Neural cell (in vitro differentiated cells): ENCODE data around the gene SRPX. TPM values are rescaled to one million over a fixed set of nuclear protein-coding genes. Genes with fewer than 3 reads are reported as not detected.

Experiments
- H2AFZ ChIP-seq: fragments of 200-600, 300-800 bp; sonication (generic), shearing (Covaris generic); 2 replicates; pipeline ENCODE4 v1.6.0; 2014; ENCODE audit warnings: low read depth, mild to moderate bottlenecking, antibody characterized with exemption, low read length, moderate library complexity
- H3F3A ChIP-seq: fragments of 200-600 bp; shearing (Covaris generic); 2 replicates; pipeline ENCODE4 v1.6.1; 2016; ENCODE audit warnings: mild to moderate bottlenecking, moderate library complexity, mixed read lengths, antibody characterized with exemption, low read length; ENCODE audit not compliant: insufficient read depth, poor library complexity, severe bottlenecking
- H3K27ac ChIP-seq: fragments of 200-600, 300-800 bp; sonication (generic), shearing (Covaris generic); 2 replicates; pipeline ENCODE4 v1.5.1; 2014; ENCODE audit warnings: mild to moderate bottlenecking, low read length, moderate library complexity
- H3K27me3 ChIP-seq: fragments of 300-800, 200-600 bp; sonication (generic), shearing (Covaris generic); 2 replicates; pipeline ENCODE4 v1.6.0; 2014; ENCODE audit warnings: mild to moderate bottlenecking, low read depth, low read length, moderate library complexity; ENCODE audit not compliant: insufficient read depth
- H3K36me3 ChIP-seq: fragments of 300-800, 200-600 bp; sonication (generic), shearing (Covaris generic); 2 replicates; pipeline ENCODE4 v1.5.1; 2014; ENCODE audit warnings: mild to moderate bottlenecking, antibody characterized with exemption, low read length, moderate library complexity; ENCODE audit not compliant: insufficient read depth
- H3K4me2 ChIP-seq: fragments of 300-800, 200-600 bp; sonication (generic), shearing (Covaris generic); 2 replicates; pipeline ENCODE4 v1.6.0; 2014; ENCODE audit warnings: mild to moderate bottlenecking, low read length
- H3K4me3 ChIP-seq: fragments of 300-800, 200-600 bp; sonication (generic), shearing (Covaris generic); 2 replicates; pipeline ENCODE4 v1.5.1; 2014; ENCODE audit warnings: mild to moderate bottlenecking, low read length, moderate library complexity
- H3K79me2 ChIP-seq: fragments of 200-600 bp; shearing (Covaris generic); replicated peaks from 2 replicates; pipeline ENCODE4 v1.6.0; 2014; ENCODE audit warnings: mild to moderate bottlenecking, low read length, moderate library complexity; ENCODE audit not compliant: insufficient read depth
- H3K9ac ChIP-seq: fragments of 300-800, 200-600 bp; sonication (generic), shearing (Covaris generic); 2 replicates; pipeline ENCODE4 v1.6.1; 2016; ENCODE audit warnings: mild to moderate bottlenecking, low read length, mixed read lengths
- H3K9me2 ChIP-seq: fragments of 200-600 bp; shearing (Covaris generic); 2 replicates; pipeline ENCODE4 v1.6.1; 2016; ENCODE audit warnings: mild to moderate bottlenecking, low read length, mixed read lengths; ENCODE audit not compliant: insufficient read depth
- H3K9me3 ChIP-seq: fragments of 200-600, 300-800 bp; sonication (generic), shearing (Covaris generic); 2 replicates; pipeline ENCODE4 v1.6.1; 2016; ENCODE audit warnings: mild to moderate bottlenecking, mixed run types, low read length, moderate library complexity, mixed read lengths
- H4K20me1 ChIP-seq: fragments of 200-600 bp; shearing (Covaris generic); 2 replicates; pipeline ENCODE4 v1.6.1; 2016; ENCODE audit warnings: mild to moderate bottlenecking, mixed run types; ENCODE audit not compliant: insufficient read depth
- CTCF ChIP-seq: fragments of 450-650 bp; IDR thresholded peaks from 2 replicates; pipeline ENCODE4 v1.5.1; 2014; ENCODE audit warnings: antibody characterized with exemption, mild to moderate bottlenecking, moderate library complexity; ENCODE audit not compliant: poor library complexity, severe bottlenecking
- EP300 ChIP-seq: fragments of 450-650 bp; conservative IDR thresholded peaks from 2 replicates; pipeline ENCODE4 v1.6.1; 2014; ENCODE audit warnings: antibody characterized with exemption, mild to moderate bottlenecking, moderate library complexity; ENCODE audit not compliant: poor library complexity, severe bottlenecking
- EZH2 ChIP-seq: fragments of 200-600, 300-800 bp; shearing (Covaris generic), sonication (generic); IDR thresholded peaks from 2 replicates; pipeline ENCODE4 v1.6.1; 2014; ENCODE audit warnings: antibody characterized with exemption, low read length, borderline replicate concordance, mild to moderate bottlenecking; ENCODE audit not compliant: insufficient read depth, poor library complexity, severe bottlenecking
- MXI1 ChIP-seq: fragments of 450-650 bp; conservative IDR thresholded peaks from 2 replicates; pipeline ENCODE4 v1.6.1; 2014; ENCODE audit warnings: antibody characterized with exemption, mild to moderate bottlenecking; ENCODE audit not compliant: poor library complexity, severe bottlenecking
- POLR2AphosphoS5 ChIP-seq: IDR thresholded peaks from 2 replicates; pipeline ENCODE4 v1.6.1; 2012
- RAD21 ChIP-seq: fragments of 450-650 bp; conservative IDR thresholded peaks from 2 replicates; pipeline ENCODE4 v1.6.1; 2014; ENCODE audit warnings: antibody characterized with exemption, mild to moderate bottlenecking, moderate library complexity
- REST ChIP-seq: IDR thresholded peaks from 2 replicates; pipeline ENCODE4 v1.6.1; 2012; ENCODE audit warnings: borderline replicate concordance
- SMC3 ChIP-seq: fragments of 450-650 bp; conservative IDR thresholded peaks from 2 replicates; pipeline ENCODE4 v1.6.1; 2014; ENCODE audit warnings: antibody characterized with exemption, mild to moderate bottlenecking, moderate library complexity; ENCODE audit not compliant: poor library complexity
- TAF1 ChIP-seq: IDR thresholded peaks from 2 replicates; pipeline ENCODE4 v1.6.1; 2012; ENCODE audit warnings: low read depth
- polyA plus RNA-seq: library from polyadenylated mRNA; depleted of rRNA; stranded (reverse); fragments of >200 nt; gene quantifications from 2 replicates; pipeline ENCODE4 v1.2.3, GENCODE V29; 2014

SRPX gene
- polyA plus RNA-seq, 1 donor from 2014 or later, result 0.52 TPM

GRCh38 chrX:38224160-38224559, 3.5 kb upstream of the SRPX start:
- no peak overlapping the region for H3K9ac ChIP-seq
- H2AFZ ChIP-seq, result no peak overlapping the region
- peaks cover 9% of the 10 kb centered on the region for H3K27me3 ChIP-seq
- TF ChIP-seq POLR2AphosphoS5, result no peak
- no peak for TF ChIP-seq CTCF
- TF ChIP-seq EP300, result no peak
- TF ChIP-seq SMC3, result no peak
- no peak for TF ChIP-seq EZH2
- no peak for TF ChIP-seq MXI1
- no peak for TF ChIP-seq REST
- TF ChIP-seq TAF1, result no peak
- no peak for TF ChIP-seq RAD21
- H3K9me2 ChIP-seq, result no peaks in the 10 kb centered on the region
- no peak overlapping the region for H3K4me2 ChIP-seq
- no peak overlapping the region for H3K4me3 ChIP-seq
- no peaks in the 10 kb centered on the region for H4K20me1 ChIP-seq
- no peaks in the 10 kb centered on the region for H3F3A ChIP-seq
- H3K79me2 ChIP-seq, result no peaks in the 10 kb centered on the region
- no peak overlapping the region for H3K27ac ChIP-seq
- no peaks in the 10 kb centered on the region for H3K36me3 ChIP-seq
- H3K9me3 ChIP-seq, result no peaks in the 10 kb centered on the region

GRCh38 chrX:38221391-38221929, 789 bp upstream of the SRPX start:
- H3K9me3 ChIP-seq, result no peaks in the 10 kb centered on the region
- no peaks in the 10 kb centered on the region for H3K79me2 ChIP-seq
- TF ChIP-seq RAD21 (no peak), TAF1 (no peak), MXI1 (no peak), EZH2 (no peak), REST (no peak), POLR2AphosphoS5 (no peak), SMC3 (no peak), CTCF (no peak), EP300 (no peak)
- no peaks in the 10 kb centered on the region for H3F3A ChIP-seq
- H3K27me3 ChIP-seq, result peaks cover 9% of the 10 kb centered on the region
- no peaks in the 10 kb centered on the region for H3K9me2 ChIP-seq
- no peak overlapping the region for H3K27ac ChIP-seq
- H4K20me1 ChIP-seq, result no peaks in the 10 kb centered on the region
- H3K9ac ChIP-seq, result no peak overlapping the region
- H3K4me3 ChIP-seq, result no peak overlapping the region
- no peak overlapping the region for H3K4me2 ChIP-seq
- no peaks in the 10 kb centered on the region for H3K36me3 ChIP-seq
- H2AFZ ChIP-seq, result no peak overlapping the region
